Measurements from ENCODE around the gene ALOX15. TPM values are rescaled to one million over a fixed set of nuclear protein-coding genes. Genes with fewer than 3 reads are reported as not detected.

The ALOX15 gene
- total and polyA plus RNA-seq, 10 of the 15 experiments (the other 5 are each of a cell fraction or from before 2014, with no cell fraction given): 0.05 to 1.0 (median 0.24) TPM

DNA sequence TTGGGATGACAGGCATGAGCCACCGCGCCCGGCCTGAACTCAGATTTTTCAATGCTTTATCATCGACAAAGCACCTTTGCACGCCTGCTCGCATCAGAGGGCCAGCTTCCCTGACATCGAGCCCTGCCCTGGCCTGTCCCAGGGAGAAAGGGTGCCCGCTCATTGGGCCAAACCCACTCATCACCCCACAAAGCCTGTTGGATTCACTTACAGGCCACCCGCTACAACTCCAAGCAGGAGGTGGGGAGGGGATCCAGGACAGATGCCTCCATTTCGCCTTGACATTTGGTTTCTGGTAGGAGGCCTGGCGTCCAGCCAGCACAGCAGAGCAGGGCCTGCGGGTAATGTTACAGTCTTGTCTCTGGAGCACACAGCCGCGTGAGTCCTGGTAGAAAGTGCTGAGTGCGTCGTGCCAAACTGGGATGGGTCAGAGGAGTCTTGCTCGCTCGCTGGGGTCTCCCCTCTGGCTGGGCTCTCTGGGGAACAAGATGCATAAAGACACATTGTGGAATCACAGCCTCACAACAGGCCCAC lies 37.3 kb downstream of the ALOX15 start:
- Histone ChIP-seq H3K79me2 (ENCODE audit: control insufficient read depth, insufficient read depth, low read length) (no peaks in the 10 kb centered on the region), H3K27me3 (replicated peaks in 1 of 2; ENCODE audit: control insufficient read depth in 2 of 2, insufficient read depth in 2 of 2, low read length in 1 of 2) (peaks cover 0 to 3% of the 10 kb centered on the region in 2 experiments; a peak in 2 of 4 replicates), H3K36me3 (ENCODE audit: control insufficient read depth in 2 of 2, insufficient read depth in 2 of 2, low read length in 1 of 2) (no peaks in the 10 kb centered on the region), H3K9ac (ENCODE audit: control insufficient read depth, insufficient read depth, low read length) (no peak overlapping the region), H3K9me3 (replicated peaks; ENCODE audit: control insufficient read depth, insufficient read depth, low read length) (no peaks in the 10 kb centered on the region), H3K4me3 (no peak overlapping the region), H4K20me1 (ENCODE audit: control insufficient read depth, insufficient read depth) (no peaks in the 10 kb centered on the region), H3K4me2 (ENCODE audit: control insufficient read depth, insufficient read depth) (no peak overlapping the region), H2AFZ (ENCODE audit: control insufficient read depth, low read depth, low read length) (no peak overlapping the region), H3K27ac (ENCODE audit: control insufficient read depth, insufficient read depth) (no peak overlapping the region), H3K4me1 (ENCODE audit: control insufficient read depth, insufficient read depth, low read length) (no peaks in the 10 kb centered on the region)
- BruUV-seq (replicated peaks): no TSS peak
- TF ChIP-seq, protein P1, sequence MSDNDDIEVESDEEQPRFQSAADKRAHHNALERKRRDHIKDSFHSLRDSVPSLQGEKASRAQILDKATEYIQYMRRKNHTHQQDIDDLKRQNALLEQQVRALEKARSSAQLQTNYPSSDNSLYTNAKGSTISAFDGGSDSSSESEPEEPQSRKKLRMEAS (IDR thresholded peaks at IDR 0.05; ENCODE audit: low read depth, low read length): no peak
- no peak for TF ChIP-seq PAX5 (IDR thresholded peaks at IDR 0.05; ENCODE audit: borderline replicate concordance, low read depth, low read length)
- TF ChIP-seq NBN (IDR thresholded peaks at IDR 0.05): no peak
- no peak for TF ChIP-seq ZBED1 (IDR thresholded peaks at IDR 0.05; ENCODE audit: borderline replicate concordance)
- TF ChIP-seq, protein P2, sequence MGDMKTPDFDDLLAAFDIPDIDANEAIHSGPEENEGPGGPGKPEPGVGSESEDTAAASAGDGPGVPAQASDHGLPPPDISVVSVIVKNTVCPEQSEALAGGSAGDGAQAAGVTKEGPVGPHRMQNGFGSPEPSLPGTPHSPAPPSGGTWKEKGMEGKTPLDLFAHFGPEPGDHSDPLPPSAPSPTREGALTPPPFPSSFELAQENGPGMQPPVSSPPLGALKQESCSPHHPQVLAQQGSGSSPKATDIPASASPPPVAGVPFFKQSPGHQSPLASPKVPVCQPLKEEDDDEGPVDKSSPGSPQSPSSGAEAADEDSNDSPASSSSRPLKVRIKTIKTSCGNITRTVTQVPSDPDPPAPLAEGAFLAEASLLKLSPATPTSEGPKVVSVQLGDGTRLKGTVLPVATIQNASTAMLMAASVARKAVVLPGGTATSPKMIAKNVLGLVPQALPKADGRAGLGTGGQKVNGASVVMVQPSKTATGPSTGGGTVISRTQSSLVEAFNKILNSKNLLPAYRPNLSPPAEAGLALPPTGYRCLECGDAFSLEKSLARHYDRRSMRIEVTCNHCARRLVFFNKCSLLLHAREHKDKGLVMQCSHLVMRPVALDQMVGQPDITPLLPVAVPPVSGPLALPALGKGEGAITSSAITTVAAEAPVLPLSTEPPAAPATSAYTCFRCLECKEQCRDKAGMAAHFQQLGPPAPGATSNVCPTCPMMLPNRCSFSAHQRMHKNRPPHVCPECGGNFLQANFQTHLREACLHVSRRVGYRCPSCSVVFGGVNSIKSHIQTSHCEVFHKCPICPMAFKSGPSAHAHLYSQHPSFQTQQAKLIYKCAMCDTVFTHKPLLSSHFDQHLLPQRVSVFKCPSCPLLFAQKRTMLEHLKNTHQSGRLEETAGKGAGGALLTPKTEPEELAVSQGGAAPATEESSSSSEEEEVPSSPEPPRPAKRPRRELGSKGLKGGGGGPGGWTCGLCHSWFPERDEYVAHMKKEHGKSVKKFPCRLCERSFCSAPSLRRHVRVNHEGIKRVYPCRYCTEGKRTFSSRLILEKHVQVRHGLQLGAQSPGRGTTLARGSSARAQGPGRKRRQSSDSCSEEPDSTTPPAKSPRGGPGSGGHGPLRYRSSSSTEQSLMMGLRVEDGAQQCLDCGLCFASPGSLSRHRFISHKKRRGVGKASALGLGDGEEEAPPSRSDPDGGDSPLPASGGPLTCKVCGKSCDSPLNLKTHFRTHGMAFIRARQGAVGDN (IDR thresholded peaks at IDR 0.05): no peak
- TF ChIP-seq ZNF384 (IDR thresholded peaks at IDR 0.05; ENCODE audit: borderline replicate concordance, low read depth, low read length): no peak
- TF ChIP-seq FOS (IDR thresholded peaks at IDR 0.05; ENCODE audit: borderline replicate concordance, extremely low read depth, insufficient read length): no peak
- TF ChIP-seq PAX8 (IDR thresholded peaks at IDR 0.05): no peak
- no peak for TF ChIP-seq ZNF207 (IDR thresholded peaks at IDR 0.05; ENCODE audit: borderline replicate concordance)
- TF ChIP-seq SUZ12 (IDR thresholded peaks at IDR 0.05; ENCODE audit: unreplicated experiment): no peak
- no peak for TF ChIP-seq CREM (IDR thresholded peaks at IDR 0.05; ENCODE audit: low read depth)
- ATAC-seq: no peak
- WGBS (ENCODE audit: insufficient coverage, insufficient replicate concordance, low lambda C conversion rate, missing lambda C conversion rate): 82% methylated on average over 18 of the region's 18 CpGs
- intact Hi-C loops (cut with micrococcal nuclease; ENCODE audit: unreplicated experiment): no loop called here
- in situ Hi-C loops (cut with MboI): no loop called here
- ChIA-PET CTCF (no interaction called here), RAD21 (ENCODE audit: unreplicated experiment) (no interaction called here), SMC1A (ENCODE audit: uncharacterized antibody, unreplicated experiment) (no interaction called here), POLR2A (no interaction called here)
- FAIRE-seq: no peak
- no peak for DNase-seq (ENCODE audit: low read depth, low spot score)
